NCI-H128 (cell line): ENCODE results near the gene GLIS2.

Experiments used
- DNase-seq: peaks from one replicate; lab custom pipeline; 2025; ENCODE audit not compliant: unreplicated experiment; lab: John Stamatoyannopoulos, UW

GLIS2 gene

GRCh38 chr16:4381072-4381934 lies 65.4 kb downstream of the GLIS2 start:
- DNase-seq: no peak

DNA sequence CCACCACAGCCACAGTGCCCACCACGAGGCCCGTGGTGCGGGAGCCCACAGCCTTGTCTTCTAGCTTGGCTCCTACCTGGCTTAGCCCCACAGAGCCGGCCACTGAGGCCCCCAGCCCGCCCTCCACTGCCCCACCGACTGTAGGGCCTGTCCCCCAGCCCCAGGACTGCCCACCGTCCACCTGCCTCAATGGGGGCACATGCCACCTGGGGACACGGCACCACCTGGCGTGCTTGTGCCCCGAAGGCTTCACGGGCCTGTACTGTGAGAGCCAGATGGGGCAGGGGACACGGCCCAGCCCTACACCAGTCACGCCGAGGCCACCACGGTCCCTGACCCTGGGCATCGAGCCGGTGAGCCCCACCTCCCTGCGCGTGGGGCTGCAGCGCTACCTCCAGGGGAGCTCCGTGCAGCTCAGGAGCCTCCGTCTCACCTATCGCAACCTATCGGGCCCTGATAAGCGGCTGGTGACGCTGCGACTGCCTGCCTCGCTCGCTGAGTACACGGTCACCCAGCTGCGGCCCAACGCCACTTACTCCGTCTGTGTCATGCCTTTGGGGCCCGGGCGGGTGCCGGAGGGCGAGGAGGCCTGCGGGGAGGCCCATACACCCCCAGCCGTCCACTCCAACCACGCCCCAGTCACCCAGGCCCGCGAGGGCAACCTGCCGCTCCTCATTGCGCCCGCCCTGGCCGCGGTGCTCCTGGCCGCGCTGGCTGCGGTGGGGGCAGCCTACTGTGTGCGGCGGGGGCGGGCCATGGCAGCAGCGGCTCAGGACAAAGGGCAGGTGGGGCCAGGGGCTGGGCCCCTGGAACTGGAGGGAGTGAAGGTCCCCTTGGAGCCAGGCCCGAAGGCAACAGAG lies 66.3 kb downstream of the GLIS2 start:
- no peak for DNase-seq

DNA sequence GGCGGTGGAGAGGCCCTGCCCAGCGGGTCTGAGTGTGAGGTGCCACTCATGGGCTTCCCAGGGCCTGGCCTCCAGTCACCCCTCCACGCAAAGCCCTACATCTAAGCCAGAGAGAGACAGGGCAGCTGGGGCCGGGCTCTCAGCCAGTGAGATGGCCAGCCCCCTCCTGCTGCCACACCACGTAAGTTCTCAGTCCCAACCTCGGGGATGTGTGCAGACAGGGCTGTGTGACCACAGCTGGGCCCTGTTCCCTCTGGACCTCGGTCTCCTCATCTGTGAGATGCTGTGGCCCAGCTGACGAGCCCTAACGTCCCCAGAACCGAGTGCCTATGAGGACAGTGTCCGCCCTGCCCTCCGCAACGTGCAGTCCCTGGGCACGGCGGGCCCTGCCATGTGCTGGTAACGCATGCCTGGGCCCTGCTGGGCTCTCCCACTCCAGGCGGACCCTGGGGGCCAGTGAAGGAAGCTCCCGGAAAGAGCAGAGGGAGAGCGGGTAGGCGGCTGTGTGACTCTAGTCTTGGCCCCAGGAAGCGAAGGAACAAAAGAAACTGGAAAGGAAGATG lies 67.0 kb downstream of the GLIS2 start:
- DNase-seq: no peak

- DNase-seq: no peak
Measured at GRCh38 chr16:4383591-4384444, 68.0 kb downstream of the GLIS2 start.

DNA sequence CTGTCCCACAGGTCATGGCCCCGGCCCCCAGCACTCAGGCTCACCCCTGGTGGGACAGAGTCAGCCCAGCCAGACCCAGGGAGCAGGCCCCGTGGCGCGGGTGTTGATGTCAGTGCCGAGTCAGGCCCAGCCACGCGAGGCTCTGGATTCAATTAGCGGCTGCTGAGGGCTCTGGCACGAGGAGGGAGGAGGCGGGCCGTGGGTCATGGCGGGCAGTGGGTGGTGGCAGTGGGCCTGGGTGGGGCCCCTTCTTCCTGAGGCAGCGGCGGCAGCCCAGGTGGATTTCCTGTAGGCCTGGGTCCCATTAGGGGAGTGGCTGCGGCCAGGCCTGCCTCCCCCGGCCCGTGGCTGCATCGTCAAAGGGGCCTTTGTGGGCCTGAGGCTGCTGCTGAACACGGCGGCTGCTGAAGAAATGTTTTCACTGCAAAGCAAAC lies 68.7 kb downstream of the GLIS2 start:
- DNase-seq: no peak

DNA sequence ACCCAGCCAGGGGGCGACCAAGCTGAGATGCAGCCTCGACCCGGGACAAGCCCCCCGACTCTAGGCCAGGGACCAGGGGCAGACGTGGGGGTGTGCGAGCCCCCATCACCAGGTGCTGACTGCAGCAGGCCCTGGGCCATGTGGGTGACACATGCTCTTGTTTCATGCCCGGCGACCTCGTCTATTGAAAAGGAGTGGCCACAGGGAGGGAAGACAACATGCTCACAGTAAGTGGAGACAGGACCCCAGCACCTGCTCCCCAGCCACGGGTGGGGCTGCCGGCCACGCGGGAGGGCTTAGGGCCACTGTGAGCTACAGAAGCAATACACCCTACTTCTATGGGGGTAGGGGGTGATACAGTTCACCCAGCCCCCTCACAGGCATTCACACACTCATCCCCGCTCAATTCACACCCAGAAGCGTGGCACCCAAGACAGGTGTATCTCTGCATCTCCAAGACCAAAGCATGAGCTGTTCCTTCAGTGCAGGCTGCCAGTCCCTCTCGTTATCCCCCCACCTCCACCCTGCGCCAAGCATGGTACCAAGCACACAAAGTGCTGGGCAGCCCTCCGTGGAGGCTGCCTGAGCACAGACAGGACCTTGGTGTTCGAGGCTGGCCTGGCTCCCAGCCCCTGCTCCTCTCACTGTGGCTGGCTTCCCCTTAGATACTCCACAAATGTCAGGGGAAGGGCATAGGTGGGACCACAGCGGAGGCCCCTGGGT lies 69.4 kb downstream of the GLIS2 start:
- DNase-seq: no peak

GRCh38 chr16:4385789-4386450 lies 70.1 kb downstream of the GLIS2 start:
- DNase-seq: no peak

DNA sequence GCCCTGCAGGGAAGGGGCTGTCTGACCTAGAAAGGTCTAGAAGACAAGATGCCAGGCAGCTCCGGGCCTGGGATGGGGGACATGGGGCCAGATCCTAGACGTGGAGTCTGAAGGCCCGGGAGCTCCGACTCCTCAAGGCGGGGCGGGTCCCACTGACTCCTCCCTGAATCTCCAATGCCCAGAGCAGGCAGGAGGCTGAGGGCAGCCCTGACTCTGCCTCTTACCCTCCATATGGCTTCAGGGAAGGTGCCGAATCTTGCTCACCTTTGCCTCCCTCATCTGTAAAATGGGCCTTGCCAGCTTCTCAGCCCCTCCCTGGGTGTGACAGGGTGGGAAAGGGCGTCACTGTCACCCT lies 70.6 kb downstream of the GLIS2 start:
- DNase-seq: no peak

- DNase-seq: no peak
Measured at GRCh38 chr16:4386951-4387565, 71.2 kb downstream of the GLIS2 start.

DNA sequence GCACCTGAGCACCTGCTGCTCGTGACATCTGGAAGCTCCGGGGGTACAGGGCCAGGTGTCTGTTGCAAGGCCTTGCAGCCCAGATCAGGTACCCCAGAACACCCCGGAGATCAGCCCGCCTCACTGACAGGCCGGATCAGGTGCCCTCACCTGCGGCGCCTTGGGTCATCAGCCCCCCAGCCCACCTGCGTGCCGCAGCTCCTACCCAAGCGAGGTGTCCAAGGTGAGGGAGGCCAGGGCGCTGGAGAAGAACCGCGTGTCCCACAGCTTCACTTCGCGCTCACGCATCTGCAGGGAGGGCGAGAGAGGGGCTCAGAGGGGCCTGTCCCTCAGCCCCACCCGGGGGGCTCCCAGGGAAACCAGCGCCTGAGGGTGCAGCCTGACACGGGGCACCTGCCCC lies 71.9 kb downstream of the GLIS2 start:
- DNase-seq: no peak

DNA sequence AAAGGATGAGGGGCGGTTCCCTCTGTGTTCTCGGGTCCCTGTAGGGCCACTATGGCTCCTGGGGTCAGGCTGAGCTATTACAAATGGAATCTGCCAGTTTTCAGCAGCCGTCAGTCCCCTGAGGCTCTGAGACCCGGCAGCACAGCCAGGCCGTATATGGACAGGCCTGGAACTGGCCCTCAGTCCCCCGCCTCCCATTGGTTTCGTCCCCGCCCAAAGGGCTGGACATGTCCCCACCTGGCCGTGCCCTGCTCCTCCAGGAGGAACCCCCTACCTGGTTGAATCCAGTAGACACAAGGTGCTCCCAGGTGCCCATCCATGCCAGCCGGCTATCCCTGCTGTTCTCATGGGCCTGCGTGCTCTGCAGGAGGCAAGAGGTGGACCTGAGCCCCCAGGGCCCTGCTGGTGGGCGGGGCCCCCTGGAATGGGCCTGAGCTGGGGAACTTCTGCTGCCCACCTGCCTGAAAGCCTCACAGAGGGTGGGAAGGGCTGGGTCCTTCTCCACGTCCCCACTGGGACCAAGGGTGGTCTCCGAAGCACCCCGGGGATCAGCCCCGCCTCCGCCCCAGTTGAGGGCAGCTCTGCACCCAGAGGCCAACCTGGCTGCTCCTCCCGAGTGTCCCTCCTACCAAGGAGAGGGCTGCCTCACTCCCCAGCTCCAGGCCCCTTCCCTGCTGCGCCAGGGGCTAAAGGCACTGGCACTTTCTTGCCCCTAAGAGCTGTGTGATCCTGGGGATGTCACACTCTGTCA lies 72.6 kb downstream of the GLIS2 start:
- DNase-seq: no peak
